ENCODE data around the gene CTAG1B. TPM values are rescaled to one million over a fixed set of nuclear protein-coding genes. Genes with fewer than 3 reads are reported as not detected.
"Not testable (repeated sequence)": the region's sequence is repeated elsewhere in the genome, so short reads cannot be mapped to it uniquely, and the experiment has no call there.

Gene CTAG1B
- total RNA-seq, 4 donors from 2014 or later: 0.46 TPM; not detected in 3

DNA sequence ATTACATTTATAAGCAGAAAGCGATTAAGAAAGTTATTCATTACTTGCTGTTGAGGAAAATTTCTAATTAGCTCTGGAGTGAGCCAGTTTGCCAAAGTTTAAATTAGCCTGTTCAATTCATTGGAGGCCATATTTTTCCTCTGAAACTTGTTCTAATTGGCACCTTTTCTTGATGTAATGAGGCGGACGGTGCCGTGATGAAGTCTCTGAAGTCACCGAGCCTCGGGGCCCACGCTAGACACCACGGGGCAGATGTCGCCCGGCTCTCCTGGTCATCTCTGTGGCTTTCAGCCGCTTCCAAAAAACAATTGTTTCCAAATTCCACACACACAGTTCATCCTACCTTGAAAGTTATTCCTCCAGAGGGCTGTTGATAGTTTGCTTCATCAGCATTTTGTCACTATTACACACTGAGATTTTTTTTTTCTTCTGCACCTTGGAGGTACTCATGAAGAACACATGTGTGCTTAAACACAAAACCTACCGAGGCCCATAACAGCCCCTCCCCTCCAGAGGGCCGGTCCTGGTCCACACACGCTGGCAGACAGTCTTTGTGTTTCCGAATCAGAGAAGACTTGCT is 38.2 kb upstream of the CTAG1B start:
- no peak overlapping the region for H3K4me3 ChIP-seq
- no peaks in the 10 kb centered on the region for H3K27me3 ChIP-seq
- no peak for DNase-seq
- H3K9me3 ChIP-seq: no peaks in the 10 kb centered on the region
- no peaks in the 10 kb centered on the region for H3K4me1 ChIP-seq
- H3K36me3 ChIP-seq: no peaks in the 10 kb centered on the region
- intact Hi-C loops (cut with DNase I; ENCODE audit: low total_unique reads): no loop called here
- no peak overlapping the region for H3K27ac ChIP-seq
- TF ChIP-seq, protein P1, sequence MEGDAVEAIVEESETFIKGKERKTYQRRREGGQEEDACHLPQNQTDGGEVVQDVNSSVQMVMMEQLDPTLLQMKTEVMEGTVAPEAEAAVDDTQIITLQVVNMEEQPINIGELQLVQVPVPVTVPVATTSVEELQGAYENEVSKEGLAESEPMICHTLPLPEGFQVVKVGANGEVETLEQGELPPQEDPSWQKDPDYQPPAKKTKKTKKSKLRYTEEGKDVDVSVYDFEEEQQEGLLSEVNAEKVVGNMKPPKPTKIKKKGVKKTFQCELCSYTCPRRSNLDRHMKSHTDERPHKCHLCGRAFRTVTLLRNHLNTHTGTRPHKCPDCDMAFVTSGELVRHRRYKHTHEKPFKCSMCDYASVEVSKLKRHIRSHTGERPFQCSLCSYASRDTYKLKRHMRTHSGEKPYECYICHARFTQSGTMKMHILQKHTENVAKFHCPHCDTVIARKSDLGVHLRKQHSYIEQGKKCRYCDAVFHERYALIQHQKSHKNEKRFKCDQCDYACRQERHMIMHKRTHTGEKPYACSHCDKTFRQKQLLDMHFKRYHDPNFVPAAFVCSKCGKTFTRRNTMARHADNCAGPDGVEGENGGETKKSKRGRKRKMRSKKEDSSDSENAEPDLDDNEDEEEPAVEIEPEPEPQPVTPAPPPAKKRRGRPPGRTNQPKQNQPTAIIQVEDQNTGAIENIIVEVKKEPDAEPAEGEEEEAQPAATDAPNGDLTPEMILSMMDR (IDR thresholded peaks at IDR 0.05): no peak
- TF ChIP-seq POLR2A (IDR thresholded peaks at IDR 0.05): no peak

DNA sequence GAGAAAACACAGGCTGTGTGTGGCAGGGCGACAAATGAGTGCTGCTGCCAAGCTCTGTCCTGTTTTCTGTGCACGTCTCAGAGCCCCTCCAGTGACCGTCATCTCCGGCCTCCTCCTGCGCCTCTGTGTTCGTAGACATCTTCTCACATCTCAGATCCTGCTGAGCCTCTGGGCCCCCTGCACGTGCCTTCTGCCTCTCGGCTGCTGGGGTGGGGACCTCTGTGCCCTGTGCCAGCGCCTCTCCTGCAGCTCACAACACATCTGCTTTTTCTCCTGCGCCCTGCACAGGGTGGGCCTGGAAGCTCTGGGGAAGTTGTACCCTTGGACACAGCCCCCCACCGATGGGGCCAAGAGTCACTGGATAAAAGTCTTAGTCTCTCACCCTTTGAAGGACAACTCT is 36.7 kb upstream of the CTAG1B start:
- TF ChIP-seq, protein P1 (IDR thresholded peaks at IDR 0.05): no peak
- TF ChIP-seq POLR2A (IDR thresholded peaks at IDR 0.05): no peak
- no peak for DNase-seq
- Histone ChIP-seq H3K27ac (no peak overlapping the region), H3K9me3 (no peaks in the 10 kb centered on the region), H3K27me3 (no peaks in the 10 kb centered on the region), H3K36me3 (no peaks in the 10 kb centered on the region), H3K4me1 (no peaks in the 10 kb centered on the region), H3K4me3 (no peak overlapping the region)
- intact Hi-C loops (cut with DNase I; ENCODE audit: low total_unique reads): no loop called here

DNA sequence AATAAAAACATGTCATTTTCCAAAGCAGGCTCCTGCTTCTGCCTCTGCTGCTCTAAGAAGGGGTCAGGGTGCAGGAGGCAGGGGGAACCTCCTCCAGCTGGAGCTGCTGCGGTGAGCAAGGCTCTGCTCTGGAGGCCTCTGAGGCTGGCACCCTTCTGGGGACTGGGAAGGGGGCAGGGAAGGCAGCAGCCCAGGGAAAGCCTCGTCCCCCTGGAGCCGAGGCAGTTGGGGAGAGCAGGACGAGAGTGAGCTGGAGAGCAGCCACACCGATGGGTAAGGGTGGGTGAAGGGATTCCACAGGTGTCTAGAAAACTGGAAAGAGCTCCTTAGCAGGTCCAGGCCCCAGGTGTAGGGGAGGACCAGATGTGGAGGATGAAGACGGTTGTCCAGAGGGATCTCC is 36.3 kb upstream of the CTAG1B start:
- Histone ChIP-seq H3K36me3 (no peaks in the 10 kb centered on the region), H3K9me3 (no peaks in the 10 kb centered on the region), H3K27ac (no peak overlapping the region), H3K4me1 (no peaks in the 10 kb centered on the region), H3K27me3 (no peaks in the 10 kb centered on the region), H3K4me3 (no peak overlapping the region)
- intact Hi-C loops (cut with DNase I; ENCODE audit: low total_unique reads): no loop called here
- no peak for TF ChIP-seq POLR2A (IDR thresholded peaks at IDR 0.05)
- TF ChIP-seq, protein P1 (IDR thresholded peaks at IDR 0.05): no peak
- DNase-seq: no peak

DNA sequence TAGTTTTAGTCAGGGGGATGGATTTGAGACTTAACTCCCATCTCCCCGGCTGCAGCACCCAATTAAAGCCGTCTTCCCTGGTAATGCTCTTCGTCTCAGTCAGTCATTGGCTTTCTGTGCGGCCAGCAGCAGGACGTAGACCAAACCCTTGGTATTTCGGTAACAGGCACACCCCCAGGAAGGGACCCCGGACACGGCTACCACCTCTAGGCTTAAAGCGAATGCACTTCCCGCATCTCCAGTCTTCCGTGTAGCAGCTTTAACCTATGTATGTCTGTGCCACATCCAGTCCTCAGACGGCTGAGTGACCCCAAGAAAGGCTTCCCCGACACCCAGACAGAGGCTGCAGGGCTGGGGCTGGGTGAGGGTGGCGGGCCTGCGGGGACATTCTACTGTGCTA is 35.8 kb upstream of the CTAG1B start:
- Histone ChIP-seq H3K4me1 (no peaks in the 10 kb centered on the region), H3K36me3 (no peaks in the 10 kb centered on the region), H3K27me3 (no peaks in the 10 kb centered on the region), H3K9me3 (no peaks in the 10 kb centered on the region), H3K4me3 (no peak overlapping the region), H3K27ac (no peak overlapping the region)
- no peak for DNase-seq
- intact Hi-C loops (cut with DNase I; ENCODE audit: low total_unique reads): no loop called here
- TF ChIP-seq, protein P1 (IDR thresholded peaks at IDR 0.05): no peak
- no peak for TF ChIP-seq POLR2A (IDR thresholded peaks at IDR 0.05)

DNA sequence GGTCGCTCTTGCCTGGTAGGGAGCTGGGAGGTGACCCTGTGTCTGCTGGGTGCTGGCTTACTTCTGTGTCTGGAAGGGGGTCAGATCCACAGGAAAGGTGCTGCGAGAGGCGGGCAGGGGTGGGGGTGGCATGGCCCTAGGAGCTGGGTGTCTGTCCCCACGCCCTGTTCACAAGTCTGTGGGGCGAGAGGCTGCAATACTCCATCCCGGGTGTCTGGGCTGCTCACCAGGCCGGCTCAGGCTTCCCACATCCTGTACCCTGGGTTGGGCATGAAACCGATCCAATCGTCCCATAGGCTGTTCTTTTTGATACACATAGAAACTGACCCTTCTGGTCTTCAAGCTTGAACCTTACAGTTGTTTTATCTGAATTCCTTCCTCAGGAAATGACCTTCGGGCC is 35.3 kb upstream of the CTAG1B start:
- no peaks in the 10 kb centered on the region for H3K27me3 ChIP-seq
- no peak for DNase-seq
- intact Hi-C loops (cut with DNase I; ENCODE audit: low total_unique reads): no loop called here
- no peak overlapping the region for H3K27ac ChIP-seq
- H3K9me3 ChIP-seq: no peaks in the 10 kb centered on the region
- H3K4me1 ChIP-seq: no peaks in the 10 kb centered on the region
- no peaks in the 10 kb centered on the region for H3K36me3 ChIP-seq
- no peak overlapping the region for H3K4me3 ChIP-seq
- TF ChIP-seq POLR2A (IDR thresholded peaks at IDR 0.05): no peak
- TF ChIP-seq, protein P1 (IDR thresholded peaks at IDR 0.05): no peak

DNA sequence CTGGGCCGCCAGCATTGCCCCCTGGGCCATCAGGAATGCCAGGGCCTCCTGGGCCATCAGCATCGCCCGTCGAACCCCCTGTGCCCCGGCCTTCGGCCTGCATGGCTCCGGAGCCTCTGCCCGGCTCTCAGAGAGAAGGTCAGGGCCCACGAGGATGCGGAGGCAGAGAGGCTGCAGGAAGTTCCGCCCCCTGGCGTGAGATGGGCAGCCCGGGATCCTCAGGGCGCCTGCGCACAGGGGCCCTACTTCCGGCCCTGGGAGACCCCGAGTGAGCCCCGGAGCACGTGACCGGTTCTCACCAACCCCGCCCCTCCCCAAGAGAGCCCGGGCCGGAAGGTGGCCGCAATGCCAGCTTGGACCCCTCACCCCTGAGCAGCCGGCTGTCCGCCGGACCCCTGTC is 34.3 kb upstream of the CTAG1B start, which contains the start of gene CTAG2:
Gene CTAG2 (minus strand): TSS at position 167 of the 400 bp plus-strand sequence. CDS start 64 bp downstream, at position 103.
- DNase-seq; intact Hi-C loops (cut with DNase I; ENCODE audit: low total_unique reads); H3K4me1 ChIP-seq: not testable (repeated sequence)

More for the DNA sequence above, 34.3 kb upstream of the CTAG1B start, which contains the start of gene CTAG2:
- not testable (repeated sequence) for H3K36me3 ChIP-seq, H3K27ac ChIP-seq, H3K4me3 ChIP-seq, H3K9me3 ChIP-seq, H3K27me3 ChIP-seq
